Stimulated activated naive B cell treated with anti-CD40 and anti-IgM and Interleukin-4, amounts not matched to agents 10 μg/mL and 1 μg/mL and 100 μg/mL, for 72 hours (primary cell): Measurements from ENCODE around the gene ITGAV.
"Not testable (repeated sequence)": the region's sequence is repeated elsewhere in the genome, so short reads cannot be mapped to it uniquely, and the experiment has no call there.

Source experiments
- ATAC-seq, 2 donors: fragments of 150-1000 bp; cut with Tn5 transposase; replicated peaks; 2 replicates each; pipeline ENCODE4 v1.10.0; 2021; ENCODE audit warnings: moderate library complexity in 1 of 2
- DNase-seq: peaks from one replicate; pipeline ENCODE4 v3.0.0; 2021
- H3K27ac Mint-ChIP-seq: one replicate; pipeline ENCODE4 v1.8.0; 2022; ENCODE audit warnings: mild to moderate bottlenecking, mixed read lengths
- H3K27me3 Mint-ChIP-seq, 2 donors: one replicate each; pipeline ENCODE4 v1.8.0; 2022; ENCODE audit warnings: mixed read lengths in 2 of 2
- H3K36me3 Mint-ChIP-seq, 2 donors: one replicate each; pipeline ENCODE4 v1.8.0; 2022; ENCODE audit warnings: mixed read lengths in 2 of 2, mild to moderate bottlenecking in 1 of 2
- H3K4me1 Mint-ChIP-seq, 2 donors: one replicate each; pipeline ENCODE4 v1.8.0; 2022; ENCODE audit warnings: mixed read lengths in 2 of 2, mild to moderate bottlenecking in 1 of 2
- H3K4me3 Mint-ChIP-seq, 2 donors: one replicate each; pipeline ENCODE4 v1.8.0; 2022; ENCODE audit warnings: mild to moderate bottlenecking in 2 of 2, mixed read lengths in 2 of 2, moderate library complexity in 1 of 2
- H3K9me3 Mint-ChIP-seq, 2 donors: one replicate each; pipeline ENCODE4 v1.8.0; 2022; ENCODE audit warnings: mixed read lengths in 2 of 2, mild to moderate bottlenecking in 1 of 2

The ITGAV gene

DNA sequence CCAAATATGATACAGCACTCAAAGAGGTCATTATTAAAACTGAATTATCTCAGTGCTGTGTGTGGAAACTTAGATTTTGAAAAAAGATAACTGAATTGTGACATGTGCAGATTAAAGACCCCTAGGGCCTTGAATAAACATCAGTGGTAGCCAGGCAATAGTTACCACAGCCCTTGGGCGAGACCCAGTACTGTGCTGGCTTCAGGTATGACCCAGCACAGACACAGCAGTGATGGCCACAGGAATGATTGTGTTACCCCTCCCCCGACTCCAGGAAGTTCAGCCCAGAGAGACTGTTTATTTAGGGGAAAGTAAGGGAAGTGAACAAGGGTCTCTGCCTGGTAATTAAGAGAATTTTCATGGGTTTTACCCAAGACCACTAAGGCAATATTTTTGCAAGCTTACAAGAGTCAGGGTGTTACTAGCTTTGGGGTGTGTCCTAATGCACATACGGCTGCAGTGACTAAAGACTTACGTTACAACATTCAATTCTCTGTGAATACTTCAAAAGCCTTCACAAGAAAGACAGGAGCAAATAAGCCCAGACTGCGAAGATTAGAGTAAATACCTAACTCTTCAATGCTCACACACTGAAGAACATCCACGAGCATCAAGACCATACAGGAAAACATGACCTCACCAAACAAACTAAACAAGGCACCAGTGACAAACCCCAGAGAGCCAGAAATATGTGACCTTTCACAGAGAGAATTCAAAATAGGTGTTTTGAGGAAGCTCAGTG lies 28.2 kb upstream of the ITGAV start:
- Mint-ChIP-seq H3K9me3 (peaks cover 1 to 8% of the 10 kb centered on the region in 2 donors), H3K27me3 (peaks cover 10 to 14% of the 10 kb centered on the region in 2 donors), H3K27ac (no peak overlapping the region), H3K4me3 (no peak overlapping the region), H3K4me1 (no peaks in the 10 kb centered on the region), H3K36me3 (no peaks in the 10 kb centered on the region)
- ATAC-seq (no peak), DNase-seq (no peak)

GRCh38 chr2:186562209-186562578 lies 27.7 kb upstream of the ITGAV start:
- Mint-ChIP-seq H3K27ac (no peak overlapping the region), H3K36me3 (no peaks in the 10 kb centered on the region), H3K9me3 (peaks cover 1 to 8% of the 10 kb centered on the region in 2 donors), H3K4me1 (no peaks in the 10 kb centered on the region), H3K4me3 (no peak overlapping the region), H3K27me3 (peaks cover 10 to 14% of the 10 kb centered on the region in 2 donors)
- no peak for ATAC-seq
- no peak for DNase-seq

DNA sequence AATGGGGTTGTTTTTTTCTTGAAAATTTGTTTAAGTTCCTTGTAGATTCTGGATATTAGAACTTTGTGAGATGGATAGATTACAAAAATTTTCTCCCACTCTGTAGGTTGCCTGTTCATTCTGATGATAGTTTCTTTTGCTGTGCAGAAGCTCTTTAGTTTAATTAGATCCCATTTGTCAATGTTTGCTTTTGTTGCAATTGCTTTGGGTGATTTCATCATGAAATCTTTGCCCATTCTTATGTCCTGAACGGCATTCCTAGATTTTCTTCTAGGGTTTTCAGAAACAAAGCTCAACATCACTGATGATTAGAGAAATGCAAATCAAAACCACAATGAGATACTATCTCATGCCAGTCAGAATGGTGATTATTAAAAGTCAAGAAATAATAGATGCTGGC lies 21.3 kb upstream of the ITGAV start:
- not testable (repeated sequence) for H3K27me3 Mint-ChIP-seq, H3K4me1 Mint-ChIP-seq, DNase-seq, H3K36me3 Mint-ChIP-seq, H3K9me3 Mint-ChIP-seq, H3K4me3 Mint-ChIP-seq, H3K27ac Mint-ChIP-seq, ATAC-seq

DNA sequence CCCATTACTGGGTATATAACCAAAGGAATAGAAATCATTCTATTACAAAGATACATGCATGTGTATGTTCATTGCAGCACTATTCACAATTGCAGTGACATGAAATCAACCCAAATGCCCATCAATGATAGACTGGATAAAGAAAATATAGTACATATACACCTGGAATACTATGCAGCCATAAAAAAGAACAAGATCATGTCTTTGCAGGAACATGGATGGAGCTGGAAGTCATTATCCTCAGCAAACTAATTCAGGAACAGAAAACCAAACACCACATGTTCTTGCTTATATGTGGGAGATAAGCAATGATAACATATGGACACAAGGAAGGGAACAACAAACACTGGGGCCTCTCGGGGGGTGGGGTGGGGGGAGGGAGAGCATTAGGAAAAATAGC lies 20.7 kb upstream of the ITGAV start:
- not testable (repeated sequence) for H3K4me1 Mint-ChIP-seq, H3K36me3 Mint-ChIP-seq, H3K27me3 Mint-ChIP-seq, H3K4me3 Mint-ChIP-seq, H3K9me3 Mint-ChIP-seq, ATAC-seq, DNase-seq, H3K27ac Mint-ChIP-seq

- DNase-seq (no peak), ATAC-seq (no peak)
- Mint-ChIP-seq H3K27ac (no peak overlapping the region), H3K27me3 (no peaks in the 10 kb centered on the region), H3K4me3 (no peak overlapping the region), H3K36me3 (no peaks in the 10 kb centered on the region), H3K9me3 (peaks cover 0 to 4% of the 10 kb centered on the region in 2 donors), H3K4me1 (peaks cover 0 to 4% of the 10 kb centered on the region in 2 donors)
These were observed 20.0 kb upstream of the ITGAV start for GRCh38 chr2:186569897-186570296.

DNA sequence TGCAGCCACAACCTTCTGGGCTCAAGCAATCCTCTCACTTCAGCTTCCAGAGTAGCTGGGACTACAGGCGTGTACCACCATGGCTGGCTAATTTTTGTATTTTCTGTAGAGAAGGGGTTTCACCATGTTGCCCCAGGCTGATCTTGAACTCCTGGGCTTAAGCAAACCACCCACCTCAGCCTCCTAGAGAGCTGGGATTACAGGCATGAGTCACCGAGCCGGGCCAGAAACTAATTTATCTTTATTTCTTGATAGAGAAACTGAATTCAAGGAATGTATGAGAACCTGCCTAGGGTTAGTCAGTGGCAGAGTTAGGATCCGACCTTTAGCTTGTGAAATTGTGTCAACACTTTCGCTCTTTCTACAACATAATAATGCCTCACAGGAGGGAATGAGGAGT lies 19.3 kb upstream of the ITGAV start:
- H3K9me3 Mint-ChIP-seq = peaks cover 0 to 4% of the 10 kb centered on the region in 2 donors
- no peak for DNase-seq
- H3K4me3 Mint-ChIP-seq = no peak overlapping the region
- ATAC-seq = no peak
- H3K36me3 Mint-ChIP-seq = no peaks in the 10 kb centered on the region
- H3K4me1 Mint-ChIP-seq = peaks cover 2 to 9% of the 10 kb centered on the region in 2 donors
- no peak overlapping the region for H3K27ac Mint-ChIP-seq
- no peaks in the 10 kb centered on the region for H3K27me3 Mint-ChIP-seq

DNA sequence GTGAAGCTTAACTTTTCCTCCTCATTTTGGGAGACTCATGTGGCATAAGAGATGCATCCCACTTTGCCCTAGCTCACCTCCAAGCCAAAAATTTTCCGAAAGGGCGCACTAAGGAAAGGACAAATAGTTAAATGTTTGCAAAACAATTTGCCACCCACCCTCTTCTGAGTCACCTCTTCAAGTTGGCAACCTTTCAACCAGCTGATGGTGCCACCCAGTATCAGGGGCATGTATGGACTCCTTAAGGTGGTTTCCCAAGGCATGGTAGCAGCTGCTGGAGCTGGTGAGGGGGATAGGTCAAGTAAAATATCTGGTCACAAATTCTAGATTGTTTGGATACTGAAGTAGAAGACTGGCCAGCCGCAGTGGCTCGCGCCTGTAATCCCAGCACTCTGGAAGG lies 17.2 kb upstream of the ITGAV start:
- Mint-ChIP-seq H3K4me3 (no peak overlapping the region), H3K36me3 (no peaks in the 10 kb centered on the region), H3K4me1 (peaks cover 2 to 11% of the 10 kb centered on the region in 2 donors), H3K27ac (no peak overlapping the region), H3K27me3 (no peaks in the 10 kb centered on the region), H3K9me3 (peaks cover 0 to 4% of the 10 kb centered on the region in 2 donors)
- no peak for ATAC-seq
- no peak for DNase-seq

GRCh38 chr2:186573531-186573930 lies 16.3 kb upstream of the ITGAV start:
- Mint-ChIP-seq H3K27me3 (no peaks in the 10 kb centered on the region), H3K4me3 (no peak overlapping the region), H3K36me3 (no peaks in the 10 kb centered on the region), H3K27ac (no peak overlapping the region), H3K9me3 (peaks cover 0 to 4% of the 10 kb centered on the region in 2 donors), H3K4me1 (peaks cover 2 to 11% of the 10 kb centered on the region in 2 donors)
- DNase-seq = no peak
- no peak for ATAC-seq

- H3K9me3 Mint-ChIP-seq = no peaks in the 10 kb centered on the region
- peak; percentile 79 to 93 for ATAC-seq
- H3K27ac Mint-ChIP-seq = no peak overlapping the region
- no peaks in the 10 kb centered on the region for H3K27me3 Mint-ChIP-seq
- H3K4me1 Mint-ChIP-seq = peaks cover 2 to 11% of the 10 kb centered on the region in 2 donors
- no peaks in the 10 kb centered on the region for H3K36me3 Mint-ChIP-seq
- no peak for DNase-seq
- no peak overlapping the region for H3K4me3 Mint-ChIP-seq
These were observed 14.6 kb upstream of the ITGAV start for GRCh38 chr2:186575302-186575701.

DNA sequence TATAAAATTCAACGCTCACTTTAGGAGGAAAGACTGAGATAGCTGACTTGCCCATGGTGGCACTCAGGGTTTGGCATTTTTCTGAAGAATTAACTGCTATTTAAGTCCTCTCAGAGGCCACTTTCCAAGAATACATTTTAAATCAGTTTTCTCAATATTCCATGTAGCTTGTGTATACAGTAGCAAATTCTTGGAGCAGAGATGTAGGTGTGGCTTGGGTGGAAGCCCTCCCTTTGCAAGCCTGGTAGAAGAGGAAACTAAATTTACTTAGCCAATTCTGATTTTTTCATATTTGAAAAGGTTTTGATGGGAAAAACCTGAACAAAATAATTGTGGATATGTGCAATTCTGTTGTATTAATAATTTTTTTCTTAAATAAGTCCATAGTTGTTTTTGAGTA lies 14.0 kb upstream of the ITGAV start:
- DNase-seq = no peak
- no peaks in the 10 kb centered on the region for H3K9me3 Mint-ChIP-seq
- no peak overlapping the region for H3K27ac Mint-ChIP-seq
- H3K4me1 Mint-ChIP-seq = peaks cover 2 to 11% of the 10 kb centered on the region in 2 donors
- H3K4me3 Mint-ChIP-seq = no peak overlapping the region
- H3K27me3 Mint-ChIP-seq = no peaks in the 10 kb centered on the region
- H3K36me3 Mint-ChIP-seq = no peaks in the 10 kb centered on the region
- ATAC-seq = no peak

GRCh38 chr2:186576614-186577013 lies 13.2 kb upstream of the ITGAV start:
- Mint-ChIP-seq H3K27me3 (no peaks in the 10 kb centered on the region), H3K4me1 (peaks cover 2 to 11% of the 10 kb centered on the region in 2 donors), H3K4me3 (no peak overlapping the region), H3K9me3 (no peaks in the 10 kb centered on the region), H3K36me3 (no peaks in the 10 kb centered on the region), H3K27ac (no peak overlapping the region)
- ATAC-seq (no peak), DNase-seq (no peak)

- peaks cover 0 to 10% of the 10 kb centered on the region in 2 donors for H3K27me3 Mint-ChIP-seq
- no peaks in the 10 kb centered on the region for H3K36me3 Mint-ChIP-seq
- H3K27ac Mint-ChIP-seq = no peak overlapping the region
- DNase-seq (no peak), ATAC-seq (no peak)
- no peaks in the 10 kb centered on the region for H3K9me3 Mint-ChIP-seq
- no peak overlapping the region for H3K4me3 Mint-ChIP-seq
- H3K4me1 Mint-ChIP-seq = no peaks in the 10 kb centered on the region
These were observed 7.2 kb upstream of the ITGAV start for GRCh38 chr2:186582698-186583097.

DNA sequence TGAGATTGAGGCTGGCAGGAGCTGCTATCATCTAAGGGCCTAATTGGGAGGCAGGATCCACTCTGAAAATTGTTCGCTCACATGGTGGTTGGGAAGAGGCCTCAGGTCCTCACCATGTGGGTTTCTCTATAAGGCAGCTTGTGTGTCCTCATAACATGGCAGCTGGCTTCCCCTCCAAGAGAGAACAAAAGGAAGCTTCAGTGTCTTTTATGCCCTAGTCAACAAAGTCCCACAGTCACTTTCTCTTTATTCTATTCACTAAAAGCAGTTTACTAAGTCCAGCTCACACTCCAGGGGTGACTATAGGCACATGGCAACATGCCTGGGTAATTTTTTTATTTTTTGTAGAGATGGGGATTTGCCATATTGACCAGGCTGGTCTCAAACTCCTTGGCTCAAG lies 5.8 kb upstream of the ITGAV start:
- H3K36me3 Mint-ChIP-seq = no peaks in the 10 kb centered on the region
- ATAC-seq (no peak), DNase-seq (no peak)
- no peak overlapping the region for H3K4me3 Mint-ChIP-seq
- H3K4me1 Mint-ChIP-seq = peaks cover 2 to 3% of the 10 kb centered on the region in 2 donors
- H3K9me3 Mint-ChIP-seq = no peaks in the 10 kb centered on the region
- no peak overlapping the region for H3K27ac Mint-ChIP-seq
- H3K27me3 Mint-ChIP-seq = peaks cover 0 to 10% of the 10 kb centered on the region in 2 donors

DNA sequence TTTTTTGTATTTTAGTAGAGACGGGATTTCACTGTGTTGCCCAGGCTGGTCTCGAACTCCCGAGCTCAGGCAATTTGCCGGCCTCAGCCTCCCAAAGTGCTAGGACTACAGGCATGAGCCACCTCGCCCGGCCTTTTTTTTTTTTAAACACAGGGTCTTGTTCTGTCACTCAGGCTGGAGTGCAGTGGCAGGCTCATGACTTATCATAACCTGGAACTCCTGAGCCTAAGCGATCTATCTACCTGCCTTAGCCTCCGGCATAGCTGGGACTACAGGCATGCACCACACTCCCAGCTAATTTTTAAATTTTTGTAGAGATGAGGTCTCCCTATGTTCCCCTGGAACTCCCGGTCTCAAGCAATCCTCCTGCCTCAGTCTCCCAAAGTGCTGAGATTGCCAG lies 1.4 kb upstream of the ITGAV start:
- H3K36me3 Mint-ChIP-seq = no peaks in the 10 kb centered on the region
- DNase-seq (no peak), ATAC-seq (no peak)
- H3K27me3 Mint-ChIP-seq = peaks cover 0 to 10% of the 10 kb centered on the region in 2 donors
- H3K9me3 Mint-ChIP-seq = no peaks in the 10 kb centered on the region
- H3K4me3 Mint-ChIP-seq = no peak overlapping the region
- H3K27ac Mint-ChIP-seq = no peak overlapping the region
- H3K4me1 Mint-ChIP-seq = peaks cover 7 to 20% of the 10 kb centered on the region in 2 donors

DNA sequence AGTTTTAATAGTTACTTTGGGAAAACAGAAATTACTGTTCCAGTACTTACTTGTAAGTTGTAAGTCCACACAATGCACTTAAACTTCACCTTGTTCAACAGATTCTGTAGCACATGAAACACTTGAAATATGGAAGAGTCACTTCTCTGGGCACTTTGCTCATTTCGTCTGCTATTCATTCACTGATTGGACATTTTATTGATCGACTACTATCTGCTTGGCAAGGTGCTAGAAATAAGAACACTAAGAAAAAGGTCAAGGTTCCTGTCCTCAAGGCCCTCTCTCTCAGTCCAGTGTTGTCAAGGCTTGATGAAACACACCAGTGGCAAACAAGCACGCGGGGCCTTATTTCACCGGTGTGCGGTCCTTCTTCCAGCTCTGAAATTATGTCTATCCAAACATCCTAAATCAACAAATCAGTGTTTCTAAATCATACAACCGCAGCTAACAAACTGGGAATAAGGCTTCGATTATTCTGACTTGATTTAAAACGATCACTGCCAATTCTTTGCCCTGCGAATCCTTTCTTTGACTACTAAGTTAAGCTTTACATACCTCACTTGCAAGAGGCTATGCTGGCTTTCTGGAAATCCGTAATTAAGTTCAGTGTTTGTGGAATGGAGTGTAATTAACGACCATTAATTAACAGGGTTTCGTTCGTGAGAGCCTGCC lies 780 bp upstream of the ITGAV start:
- H3K27me3 Mint-ChIP-seq = peaks cover 0 to 10% of the 10 kb centered on the region in 2 donors
- H3K36me3 Mint-ChIP-seq = no peaks in the 10 kb centered on the region
- peak overlapping the region; percentile 92 for H3K27ac Mint-ChIP-seq
- ATAC-seq (no peak), DNase-seq (no peak)
- no peaks in the 10 kb centered on the region for H3K9me3 Mint-ChIP-seq
- peaks cover 7 to 20% of the 10 kb centered on the region in 2 donors for H3K4me1 Mint-ChIP-seq
- peak overlapping the region; percentile 79 to 80 for H3K4me3 Mint-ChIP-seq
